HUES6 (cell line): ENCODE measurements around the gene CAPN10.
A peak's percentile ranks its signal among the peaks of the same experiment; 100 is the strongest.

Experiments
- H3K27ac ChIP-seq: 2 replicates; pipeline ENCODE4 v1.7.0; 2013; ENCODE audit warnings: low read depth, mild to moderate bottlenecking, low read length, inconsistent platforms
- H3K27me3 ChIP-seq: 2 replicates; pipeline ENCODE4 v1.6.1; 2013; ENCODE audit warnings: low read length; ENCODE audit not compliant: control insufficient read depth, insufficient read depth
- H3K36me3 ChIP-seq: 2 replicates; pipeline ENCODE4 v1.6.1; 2013; ENCODE audit warnings: low read length; ENCODE audit not compliant: control insufficient read depth, insufficient read depth
- H3K4me1 ChIP-seq: 2 replicates; pipeline ENCODE4 v1.6.1; 2013; ENCODE audit warnings: low read length; ENCODE audit not compliant: control insufficient read depth, insufficient read depth
- H3K4me3 ChIP-seq: 2 replicates; pipeline ENCODE4 v1.5.1; 2013; ENCODE audit warnings: low read depth, low read length
- H3K9ac ChIP-seq: one replicate; pipeline ENCODE4 v1.6.1; 2013; ENCODE audit warnings: mild to moderate bottlenecking, low read length
- H3K9me3 ChIP-seq: 2 replicates; pipeline ENCODE4 v1.6.1; 2013; ENCODE audit warnings: low read depth, low read length; ENCODE audit not compliant: control insufficient read depth, insufficient read depth

The CAPN10 gene

GRCh38 chr2:240564561-240565332 is 21.8 kb upstream of the CAPN10 start:
- H3K9me3 ChIP-seq = no peaks in the 10 kb centered on the region
- no peak overlapping the region for H3K9ac ChIP-seq
- H3K27me3 ChIP-seq = peaks cover 28% of the 10 kb centered on the region
- H3K4me1 ChIP-seq = peaks cover 39% of the 10 kb centered on the region
- H3K27ac ChIP-seq = no peak overlapping the region
- H3K36me3 ChIP-seq = no peaks in the 10 kb centered on the region
- H3K4me3 ChIP-seq = no peak overlapping the region

GRCh38 chr2:240565333-240566202 is 21.0 kb upstream of the CAPN10 start:
- no peaks in the 10 kb centered on the region for H3K9me3 ChIP-seq
- H3K4me1 ChIP-seq = peaks cover 36% of the 10 kb centered on the region
- H3K27ac ChIP-seq = no peak overlapping the region; the same call in 1 of the 2 replicates
- peak overlapping the region; percentile 53 for H3K9ac ChIP-seq
- no peaks in the 10 kb centered on the region for H3K36me3 ChIP-seq
- H3K4me3 ChIP-seq = peak overlapping the region; percentile 47
- H3K27me3 ChIP-seq = peaks cover 30% of the 10 kb centered on the region

- H3K27ac ChIP-seq = no peak overlapping the region; the same call in 1 of the 2 replicates
- no peaks in the 10 kb centered on the region for H3K36me3 ChIP-seq
- peak overlapping the region; percentile 53 for H3K9ac ChIP-seq
- H3K4me3 ChIP-seq = peak overlapping the region; percentile 65
- H3K9me3 ChIP-seq = no peaks in the 10 kb centered on the region
- H3K27me3 ChIP-seq = peaks cover 30% of the 10 kb centered on the region
- H3K4me1 ChIP-seq = peaks cover 33% of the 10 kb centered on the region
Measured at GRCh38 chr2:240566203-240567136, 20.1 kb upstream of the CAPN10 start.

- Histone ChIP-seq H3K36me3 (no peaks in the 10 kb centered on the region), H3K4me1 (peaks cover 29% of the 10 kb centered on the region), H3K4me3 (peak overlapping the region; percentile 65), H3K9me3 (no peaks in the 10 kb centered on the region), H3K27ac (no peak overlapping the region), H3K27me3 (peaks cover 30% of the 10 kb centered on the region), H3K9ac (no peak overlapping the region)
Measured at GRCh38 chr2:240567137-240567871, 19.2 kb upstream of the CAPN10 start.

GRCh38 chr2:240567872-240568677 is 18.5 kb upstream of the CAPN10 start, which contains the start of gene RNPEPL1:
TSS of gene RNPEPL1 (plus strand) at chr2:240568484. CDS start at chr2:240568587, 103 bp downstream.
- no peaks in the 10 kb centered on the region for H3K9me3 ChIP-seq
- H3K27me3 ChIP-seq = peaks cover 30% of the 10 kb centered on the region
- peak within 1 kb of the TSS; percentile 69 for H3K4me3 ChIP-seq
- H3K9ac ChIP-seq = peak within 1 kb of the TSS; percentile 40
- H3K27ac ChIP-seq = no peak within 1 kb of the TSS
- H3K4me1 ChIP-seq = peaks cover 29% of the 10 kb centered on the region
- H3K36me3 ChIP-seq = no peaks in the 10 kb centered on the region

- H3K4me1 ChIP-seq = peaks cover 29% of the 10 kb centered on the region
- no peak overlapping the region for H3K9ac ChIP-seq
- H3K9me3 ChIP-seq = no peaks in the 10 kb centered on the region
- H3K36me3 ChIP-seq = no peaks in the 10 kb centered on the region
- H3K27me3 ChIP-seq = peaks cover 30% of the 10 kb centered on the region
- no peak overlapping the region for H3K27ac ChIP-seq
- peak overlapping the region; percentile 69 for H3K4me3 ChIP-seq
Measured at GRCh38 chr2:240568678-240569522, 17.6 kb upstream of the CAPN10 start.

GRCh38 chr2:240569523-240569997 is 17.0 kb upstream of the CAPN10 start:
- Histone ChIP-seq H3K27ac (no peak overlapping the region), H3K27me3 (peaks cover 30% of the 10 kb centered on the region), H3K36me3 (no peaks in the 10 kb centered on the region), H3K9ac (no peak overlapping the region), H3K9me3 (no peaks in the 10 kb centered on the region), H3K4me1 (peaks cover 29% of the 10 kb centered on the region), H3K4me3 (peak overlapping the region; percentile 69)

GRCh38 chr2:240569998-240570530 is 16.5 kb upstream of the CAPN10 start:
- Histone ChIP-seq H3K27ac (no peak overlapping the region), H3K36me3 (no peaks in the 10 kb centered on the region), H3K4me3 (no peak overlapping the region), H3K4me1 (peaks cover 29% of the 10 kb centered on the region), H3K9me3 (no peaks in the 10 kb centered on the region), H3K27me3 (peaks cover 30% of the 10 kb centered on the region), H3K9ac (no peak overlapping the region)
